Activated naive CD4-positive, alpha-beta T cell treated with anti-CD3 and anti-CD28 coated beads, Interleukin-2, amount 50 U/mL, for 24 hours (primary cell): ENCODE measurements around the gene POLDIP3.
"Not testable (repeated sequence)": the region's sequence is repeated elsewhere in the genome, so short reads cannot be mapped to it uniquely, and the experiment has no call there.

Experiments used
- H3K27ac Mint-ChIP-seq: one replicate; pipeline ENCODE4 v1.8.0; 2021; ENCODE audit warnings: mild to moderate bottlenecking, mixed read lengths
- H3K27me3 Mint-ChIP-seq: one replicate; pipeline ENCODE4 v1.8.0; 2021; ENCODE audit warnings: mixed read lengths
- H3K36me3 Mint-ChIP-seq: one replicate; pipeline ENCODE4 v1.8.0; 2021; ENCODE audit warnings: mixed read lengths
- H3K4me1 Mint-ChIP-seq: one replicate; pipeline ENCODE4 v1.8.0; 2021; ENCODE audit warnings: mixed read lengths
- H3K4me3 Mint-ChIP-seq: one replicate; pipeline ENCODE4 v1.8.0; 2021; ENCODE audit warnings: mild to moderate bottlenecking, mixed read lengths
- H3K9me3 Mint-ChIP-seq: one replicate; pipeline ENCODE4 v1.8.0; 2021; ENCODE audit warnings: mixed read lengths

The POLDIP3 gene

GRCh38 chr22:42612336-42612735 lies 2.3 kb downstream of the POLDIP3 start:
- Mint-ChIP-seq H3K4me3 (peak overlapping the region; percentile 99), H3K9me3 (no peaks in the 10 kb centered on the region), H3K27ac (peak overlapping the region; percentile 61), H3K36me3 (peaks cover 5% of the 10 kb centered on the region), H3K4me1 (peaks cover 61% of the 10 kb centered on the region), H3K27me3 (no peaks in the 10 kb centered on the region)

GRCh38 chr22:42611051-42611450 lies 3.6 kb downstream of the POLDIP3 start:
- Mint-ChIP-seq H3K27me3 (no peaks in the 10 kb centered on the region), H3K27ac (peak overlapping the region; percentile 82), H3K36me3 (peaks cover 8% of the 10 kb centered on the region), H3K4me1 (peaks cover 69% of the 10 kb centered on the region), H3K9me3 (no peaks in the 10 kb centered on the region), H3K4me3 (peak overlapping the region; percentile 58)

DNA sequence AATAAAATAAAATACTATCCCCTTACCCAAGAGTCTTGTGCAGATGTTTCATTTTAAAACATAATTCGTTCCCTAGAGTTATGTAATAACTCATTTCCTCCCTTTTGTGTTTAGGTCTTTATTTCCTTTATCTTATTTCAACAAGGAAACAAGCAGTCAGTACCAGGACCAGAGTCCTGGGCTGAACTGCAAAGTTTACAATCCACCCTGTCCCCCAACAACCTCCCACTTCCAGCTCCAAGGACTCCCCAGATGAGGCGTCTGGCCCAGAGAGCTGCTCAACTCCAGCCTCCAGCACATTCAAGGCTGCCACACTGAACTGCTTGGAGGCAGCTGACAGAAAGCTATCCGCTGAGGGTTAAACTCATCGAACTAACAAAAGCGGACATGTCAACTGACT lies 4.5 kb downstream of the POLDIP3 start:
- H3K27me3 Mint-ChIP-seq: no peaks in the 10 kb centered on the region

DNA sequence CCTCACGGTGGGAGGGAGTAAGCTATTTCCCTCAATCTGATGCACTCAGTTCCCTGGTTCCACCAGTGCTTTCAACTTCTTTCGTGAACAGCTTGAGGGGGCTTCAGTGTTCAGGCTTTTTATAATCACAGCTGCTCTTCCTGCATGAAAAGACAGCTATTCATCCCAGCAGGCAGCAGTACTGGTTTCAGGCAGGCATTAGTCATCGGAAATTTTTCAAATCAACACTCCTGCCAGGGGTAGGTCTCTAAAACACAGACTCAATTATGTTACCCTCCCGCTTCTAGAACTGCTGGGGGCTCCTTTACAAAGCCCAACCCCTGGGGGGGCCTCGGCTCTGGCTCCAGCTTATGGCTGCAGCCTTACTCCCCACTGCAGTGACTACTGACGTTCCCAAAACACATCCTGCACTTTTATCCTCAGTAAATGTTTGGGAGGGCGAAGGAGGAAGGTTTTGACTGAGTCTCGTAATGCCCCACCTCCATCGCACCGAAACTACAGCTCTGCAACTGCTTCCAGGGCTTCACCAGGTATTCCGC lies 5.8 kb downstream of the POLDIP3 start:
- Mint-ChIP-seq H3K4me1 (peaks cover 73% of the 10 kb centered on the region), H3K9me3 (no peaks in the 10 kb centered on the region), H3K36me3 (peaks cover 8% of the 10 kb centered on the region), H3K27ac (peak overlapping the region; percentile 41), H3K4me3 (peak overlapping the region; percentile 39), H3K27me3 (no peaks in the 10 kb centered on the region)

More for the DNA sequence above, 4.5 kb downstream of the POLDIP3 start:
- Mint-ChIP-seq H3K36me3 (peaks cover 8% of the 10 kb centered on the region), H3K9me3 (no peaks in the 10 kb centered on the region), H3K27ac (peak overlapping the region; percentile 80), H3K4me3 (peak overlapping the region; percentile 8), H3K4me1 (peaks cover 69% of the 10 kb centered on the region)

- peaks cover 8% of the 10 kb centered on the region for H3K36me3 Mint-ChIP-seq
- no peaks in the 10 kb centered on the region for H3K27me3 Mint-ChIP-seq
- peak overlapping the region; percentile 41 for H3K27ac Mint-ChIP-seq
- peak overlapping the region; percentile 39 for H3K4me3 Mint-ChIP-seq
- peaks cover 72% of the 10 kb centered on the region for H3K4me1 Mint-ChIP-seq
- no peaks in the 10 kb centered on the region for H3K9me3 Mint-ChIP-seq
Measured at GRCh38 chr22:42608136-42608822, 6.4 kb downstream of the POLDIP3 start.

DNA sequence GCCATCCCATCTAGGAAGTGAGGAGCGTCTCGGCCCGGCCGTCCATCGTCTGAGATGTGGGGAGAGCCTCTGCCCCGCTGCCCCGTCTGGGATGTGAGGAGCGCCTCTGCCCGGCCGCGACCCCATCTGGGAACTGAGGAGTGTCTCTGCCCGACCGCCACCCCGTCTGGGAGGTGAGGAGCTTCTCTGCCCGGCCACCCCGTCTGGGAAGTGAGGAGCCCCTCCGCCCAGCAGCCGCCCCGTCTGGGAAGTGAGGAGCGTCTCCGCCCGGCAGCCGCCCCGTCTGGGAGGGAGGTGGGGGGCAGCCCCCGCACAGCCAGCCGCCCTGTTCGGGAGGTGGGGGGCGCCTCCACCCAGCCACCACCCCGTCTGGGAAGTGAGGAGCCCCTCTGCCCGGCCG lies 7.0 kb downstream of the POLDIP3 start:
- not testable (repeated sequence) for H3K27me3 Mint-ChIP-seq, H3K4me3 Mint-ChIP-seq, H3K27ac Mint-ChIP-seq, H3K9me3 Mint-ChIP-seq, H3K36me3 Mint-ChIP-seq
- peaks cover 72% of the 10 kb centered on the region for H3K4me1 Mint-ChIP-seq

DNA sequence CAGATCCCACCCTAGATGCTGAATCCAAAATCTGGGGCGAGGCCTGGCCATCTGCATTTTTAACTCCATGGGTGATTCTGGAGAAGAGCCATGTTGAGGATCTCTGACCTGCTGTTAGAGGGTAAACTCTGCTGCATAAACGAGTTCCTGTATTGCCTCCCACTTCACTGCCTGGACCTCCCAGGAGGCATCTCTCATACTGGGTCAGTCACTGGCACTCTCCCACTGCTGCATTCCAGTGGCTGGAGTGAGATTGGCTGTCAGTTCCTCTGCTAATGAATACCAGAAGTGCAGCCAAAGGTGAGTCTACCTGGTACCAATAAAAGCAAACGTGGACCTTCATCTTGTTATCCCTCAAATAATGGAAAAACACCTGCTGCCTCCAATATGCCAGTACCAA lies 10.3 kb downstream of the POLDIP3 start:
- H3K4me3 Mint-ChIP-seq: no peak overlapping the region
- no peaks in the 10 kb centered on the region for H3K27me3 Mint-ChIP-seq
- H3K4me1 Mint-ChIP-seq: peaks cover 52% of the 10 kb centered on the region
- no peaks in the 10 kb centered on the region for H3K9me3 Mint-ChIP-seq
- H3K27ac Mint-ChIP-seq: no peak overlapping the region
- peaks cover 10% of the 10 kb centered on the region for H3K36me3 Mint-ChIP-seq

DNA sequence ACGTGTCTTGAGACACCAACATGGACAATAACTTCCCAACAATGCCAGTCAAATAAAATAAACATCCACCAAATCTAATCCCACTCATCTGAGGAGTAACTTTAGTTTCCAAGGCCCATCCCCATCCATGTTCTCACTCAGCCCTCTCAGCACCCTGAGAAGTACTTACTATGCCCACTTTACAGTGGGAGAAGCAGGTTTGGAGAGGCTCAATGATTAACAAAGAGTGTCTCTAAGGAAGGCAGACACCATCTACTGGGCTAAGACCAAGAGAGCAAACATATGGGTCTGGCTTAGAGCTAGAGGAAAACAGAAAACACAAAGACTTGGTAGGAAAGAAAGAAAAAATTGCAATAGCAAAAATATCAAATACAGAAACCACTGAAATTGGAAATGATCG lies 11.3 kb downstream of the POLDIP3 start:
- no peak overlapping the region for H3K4me3 Mint-ChIP-seq

DNA sequence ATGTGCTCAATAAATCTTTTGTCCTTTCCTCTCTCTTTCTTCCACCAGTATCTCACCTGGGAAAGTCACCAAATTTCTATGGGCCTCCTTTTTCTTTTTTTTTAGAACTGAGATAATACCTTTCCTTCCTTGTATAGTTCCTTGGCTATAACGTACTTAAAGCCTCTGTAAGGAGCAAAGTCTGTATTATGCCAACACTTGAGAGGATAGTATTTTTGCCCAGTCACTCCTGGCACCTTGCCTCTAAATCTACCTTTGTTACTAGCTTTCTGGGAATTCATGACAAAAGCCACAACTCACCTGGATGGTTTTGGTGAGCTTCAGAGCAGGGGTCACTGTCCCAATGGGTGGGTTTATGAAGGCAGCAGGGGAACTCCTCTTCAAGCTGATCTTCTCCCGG lies 12.2 kb downstream of the POLDIP3 start:
- Mint-ChIP-seq H3K4me3 (no peak overlapping the region), H3K36me3 (peaks cover 14% of the 10 kb centered on the region), H3K4me1 (peaks cover 41% of the 10 kb centered on the region), H3K9me3 (no peaks in the 10 kb centered on the region), H3K27ac (no peak overlapping the region), H3K27me3 (no peaks in the 10 kb centered on the region)

More for the DNA sequence above, 11.3 kb downstream of the POLDIP3 start:
- Mint-ChIP-seq H3K27ac (no peak overlapping the region), H3K9me3 (no peaks in the 10 kb centered on the region), H3K27me3 (no peaks in the 10 kb centered on the region), H3K36me3 (peaks cover 14% of the 10 kb centered on the region), H3K4me1 (peaks cover 42% of the 10 kb centered on the region)

- Mint-ChIP-seq H3K9me3 (no peaks in the 10 kb centered on the region), H3K4me1 (peaks cover 41% of the 10 kb centered on the region), H3K4me3 (no peak overlapping the region), H3K27me3 (no peaks in the 10 kb centered on the region), H3K27ac (peak overlapping the region; percentile 68), H3K36me3 (peaks cover 14% of the 10 kb centered on the region)
Measured at GRCh38 chr22:42601879-42602465, 12.7 kb downstream of the POLDIP3 start.

GRCh38 chr22:42596863-42597530 lies 17.7 kb downstream of the POLDIP3 start:
- H3K4me1 Mint-ChIP-seq: peaks cover 4% of the 10 kb centered on the region
- no peaks in the 10 kb centered on the region for H3K9me3 Mint-ChIP-seq
- H3K27me3 Mint-ChIP-seq: no peaks in the 10 kb centered on the region
- no peak overlapping the region for H3K4me3 Mint-ChIP-seq
- H3K27ac Mint-ChIP-seq: no peak overlapping the region
- H3K36me3 Mint-ChIP-seq: peaks cover 13% of the 10 kb centered on the region

DNA sequence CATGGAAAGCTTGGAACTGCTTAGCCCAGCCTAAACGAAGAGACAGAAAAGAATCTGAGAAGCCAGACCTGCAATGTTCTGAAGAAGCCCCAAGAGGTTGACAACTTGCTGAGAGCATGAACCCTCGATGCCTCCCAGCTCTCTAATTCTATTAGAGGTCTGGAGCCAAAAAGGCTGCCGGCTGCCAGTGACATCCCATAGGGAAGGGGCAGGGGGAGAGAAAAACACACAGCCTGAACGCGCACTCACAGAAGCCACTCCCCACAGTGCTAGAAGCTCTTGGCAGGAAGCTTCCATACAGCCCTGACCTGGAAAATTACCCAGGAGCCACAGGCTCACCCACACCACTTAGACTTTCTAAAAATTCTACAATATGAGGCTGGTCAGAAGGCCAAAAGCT lies 18.3 kb downstream of the POLDIP3 start:
- Mint-ChIP-seq H3K27me3 (no peaks in the 10 kb centered on the region), H3K36me3 (peaks cover 11% of the 10 kb centered on the region), H3K9me3 (no peaks in the 10 kb centered on the region), H3K27ac (no peak overlapping the region), H3K4me1 (no peaks in the 10 kb centered on the region), H3K4me3 (no peak overlapping the region)

GRCh38 chr22:42595434-42595833 lies 19.2 kb downstream of the POLDIP3 start:
- H3K4me1 Mint-ChIP-seq: no peaks in the 10 kb centered on the region
- no peak overlapping the region for H3K4me3 Mint-ChIP-seq
- H3K27ac Mint-ChIP-seq: no peak overlapping the region
- H3K27me3 Mint-ChIP-seq: no peaks in the 10 kb centered on the region
- peaks cover 9% of the 10 kb centered on the region for H3K36me3 Mint-ChIP-seq
- H3K9me3 Mint-ChIP-seq: no peaks in the 10 kb centered on the region

DNA sequence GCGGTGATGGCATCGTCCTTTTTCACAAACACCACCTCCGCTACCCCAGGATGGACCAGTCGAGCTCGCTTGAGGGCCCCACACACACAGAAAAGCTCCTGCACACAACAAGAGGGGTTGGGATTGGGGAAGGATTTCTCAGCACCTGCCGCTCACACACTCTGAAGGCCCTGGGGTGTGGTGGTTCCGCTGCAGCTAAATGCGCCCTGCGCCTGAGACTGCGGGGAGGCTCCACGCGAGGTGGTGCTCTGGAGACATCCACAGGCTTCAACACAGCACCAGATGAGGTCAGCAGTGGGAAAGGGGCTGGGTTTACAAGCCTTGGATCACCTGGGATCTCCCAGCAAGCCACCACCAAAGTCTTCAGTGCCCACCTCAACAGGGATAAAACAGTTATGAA lies 22.7 kb downstream of the POLDIP3 start:
- no peaks in the 10 kb centered on the region for H3K9me3 Mint-ChIP-seq
- H3K27ac Mint-ChIP-seq: no peak overlapping the region
- no peak overlapping the region for H3K4me3 Mint-ChIP-seq
- peaks cover 8% of the 10 kb centered on the region for H3K36me3 Mint-ChIP-seq
- H3K27me3 Mint-ChIP-seq: no peaks in the 10 kb centered on the region
- no peaks in the 10 kb centered on the region for H3K4me1 Mint-ChIP-seq

DNA sequence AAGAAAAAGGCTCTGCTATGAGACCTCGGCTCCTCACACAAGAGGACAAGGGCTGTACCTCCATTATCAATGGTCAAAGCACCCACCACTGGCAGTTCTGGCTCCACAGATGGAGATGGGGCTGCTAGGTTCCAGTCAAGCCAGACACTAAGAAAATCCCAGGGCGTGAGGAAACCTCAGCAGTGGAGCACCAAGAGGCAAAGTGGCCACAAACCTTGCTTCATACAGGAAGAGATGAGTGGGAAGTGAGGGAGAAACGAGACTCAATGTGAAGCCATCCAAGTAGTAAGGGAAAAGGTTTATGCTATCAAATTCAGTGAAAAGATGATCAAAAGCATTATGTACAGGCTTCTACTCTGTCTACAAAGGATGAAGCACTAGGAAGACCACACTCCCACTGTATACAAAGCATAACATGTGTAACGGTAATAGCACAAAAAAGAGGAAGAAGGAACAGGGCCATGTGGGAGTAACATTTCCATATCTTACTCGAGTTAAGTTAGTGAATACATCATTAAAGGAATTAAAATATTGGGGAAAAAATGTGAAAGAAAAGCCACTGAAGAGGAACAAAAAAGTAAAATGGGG lies 27.0 kb downstream of the POLDIP3 start:
- H3K9me3 Mint-ChIP-seq: no peaks in the 10 kb centered on the region
- no peaks in the 10 kb centered on the region for H3K4me1 Mint-ChIP-seq
- no peak overlapping the region for H3K27ac Mint-ChIP-seq
- peaks cover 10% of the 10 kb centered on the region for H3K36me3 Mint-ChIP-seq
- H3K4me3 Mint-ChIP-seq: no peak overlapping the region
- H3K27me3 Mint-ChIP-seq: no peaks in the 10 kb centered on the region

DNA sequence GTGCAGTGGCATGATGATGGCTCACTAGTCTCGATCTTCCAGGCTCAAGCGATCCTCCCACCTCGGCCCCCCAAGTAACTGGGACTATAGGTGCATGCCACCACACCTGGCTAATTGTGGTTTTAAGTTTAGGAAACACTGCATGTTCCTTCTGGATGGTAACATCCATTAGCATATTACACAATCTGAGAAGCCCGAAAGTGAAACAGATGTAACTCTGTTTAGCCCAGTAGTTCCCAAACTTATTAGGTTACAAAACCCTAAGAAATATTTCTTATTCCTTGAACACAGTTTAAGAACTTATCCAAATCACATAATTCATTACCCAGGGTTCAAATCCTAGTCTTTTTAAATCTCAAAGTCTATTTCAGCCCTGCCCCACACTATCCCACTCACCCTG lies 28.3 kb downstream of the POLDIP3 start:
- H3K36me3 Mint-ChIP-seq: peaks cover 8% of the 10 kb centered on the region
- no peak overlapping the region for H3K4me3 Mint-ChIP-seq
- H3K27me3 Mint-ChIP-seq: no peaks in the 10 kb centered on the region
- H3K4me1 Mint-ChIP-seq: peaks cover 7% of the 10 kb centered on the region
- H3K9me3 Mint-ChIP-seq: no peaks in the 10 kb centered on the region
- peak overlapping the region; percentile 35 for H3K27ac Mint-ChIP-seq
